NCI-H2196 treated with DMSO at 0.1 percent for 48 hours (cell line): ENCODE results near the gene COMMD2.

Experiments
- DNase-seq: peaks from one replicate; lab custom pipeline; 2025; ENCODE audit not compliant: unreplicated experiment; lab: John Stamatoyannopoulos, UW

Gene COMMD2

GRCh38 chr3:149764302-149764701 is 12.0 kb upstream of the COMMD2 start:
- DNase-seq = no peak

GRCh38 chr3:149763565-149764195 is 11.4 kb upstream of the COMMD2 start:
- DNase-seq = no peak

GRCh38 chr3:149753717-149754116 is 1.4 kb upstream of the COMMD2 start:
- no peak for DNase-seq

GRCh38 chr3:149752788-149753136 is 473 bp upstream of the COMMD2 start:
- no peak for DNase-seq

- no peak for DNase-seq
Observed at GRCh38 chr3:149751551-149751950, 738 bp downstream of the COMMD2 start.

GRCh38 chr3:149744606-149745005 is 7.7 kb downstream of the COMMD2 start:
- no peak for DNase-seq

GRCh38 chr3:149744151-149744550 is 8.1 kb downstream of the COMMD2 start:
- no peak for DNase-seq

GRCh38 chr3:149739396-149739795 is 12.9 kb downstream of the COMMD2 start:
- DNase-seq = no peak

GRCh38 chr3:149738876-149739275 is 13.4 kb downstream of the COMMD2 start:
- DNase-seq = no peak

GRCh38 chr3:149736953-149737205 is 15.4 kb downstream of the COMMD2 start:
- DNase-seq = no peak

- DNase-seq = no peak
Observed at GRCh38 chr3:149736175-149736952, 15.9 kb downstream of the COMMD2 start.

- no peak for DNase-seq
Observed at GRCh38 chr3:149732234-149732633, 20.1 kb downstream of the COMMD2 start.

- DNase-seq = no peak
Observed at GRCh38 chr3:149727656-149728055, 24.6 kb downstream of the COMMD2 start.

- DNase-seq = no peak
Observed at GRCh38 chr3:149726716-149727407, 25.4 kb downstream of the COMMD2 start.

GRCh38 chr3:149723781-149724180 is 28.5 kb downstream of the COMMD2 start:
- no peak for DNase-seq

- DNase-seq = no peak
Observed at GRCh38 chr3:149720918-149721317, 31.4 kb downstream of the COMMD2 start.

- DNase-seq = peak; percentile 76
Observed at GRCh38 chr3:149717391-149718056, 34.8 kb downstream of the COMMD2 start.

- no peak for DNase-seq
Observed at GRCh38 chr3:149716984-149717383, 35.3 kb downstream of the COMMD2 start.

GRCh38 chr3:149715247-149715646 is 37.0 kb downstream of the COMMD2 start:
- DNase-seq = no peak

GRCh38 chr3:149713730-149714654 is 38.3 kb downstream of the COMMD2 start:
- DNase-seq = no peak

GRCh38 chr3:149706905-149707304 is 45.4 kb downstream of the COMMD2 start:
- no peak for DNase-seq
